Fibroblast of the aortic adventitia (primary cell): ENCODE data around the gene RAB24. TPM values are rescaled to one million over a fixed set of nuclear protein-coding genes. Genes with fewer than 3 reads are reported as not detected.
"Not testable (repeated sequence)": the region's sequence is repeated elsewhere in the genome, so short reads cannot be mapped to it uniquely, and the experiment has no call there.

Experiments
- DNase-seq: peaks from one replicate; pipeline ENCODE4 v3.0.0-alpha.2; 2010; ENCODE audit warnings: low read depth
- H3K4me3 ChIP-seq: 2 replicates; pipeline ENCODE4 v1.5.1; 2011; ENCODE audit warnings: low read depth, mild to moderate bottlenecking, control low read depth, low read length, moderate library complexity
- total RNA-seq: library from RNA; depleted of rRNA; stranded (reverse); fragments of >200 nt; gene quantifications from 2 replicates; pipeline ENCODE4 v1.2.3, GENCODE V29; 2012; ENCODE audit warnings: low replicate concordance
- TF ChIP-seq, protein P1 (sequence below): IDR thresholded peaks from 2 replicates; pipeline ENCODE4 v1.5.1; 2011; ENCODE audit warnings: mild to moderate bottlenecking, low read length, control low read depth, inconsistent platforms; ENCODE audit not compliant: insufficient read depth

The RAB24 gene
- total RNA-seq, 1 donor = 11.6 TPM

DNA sequence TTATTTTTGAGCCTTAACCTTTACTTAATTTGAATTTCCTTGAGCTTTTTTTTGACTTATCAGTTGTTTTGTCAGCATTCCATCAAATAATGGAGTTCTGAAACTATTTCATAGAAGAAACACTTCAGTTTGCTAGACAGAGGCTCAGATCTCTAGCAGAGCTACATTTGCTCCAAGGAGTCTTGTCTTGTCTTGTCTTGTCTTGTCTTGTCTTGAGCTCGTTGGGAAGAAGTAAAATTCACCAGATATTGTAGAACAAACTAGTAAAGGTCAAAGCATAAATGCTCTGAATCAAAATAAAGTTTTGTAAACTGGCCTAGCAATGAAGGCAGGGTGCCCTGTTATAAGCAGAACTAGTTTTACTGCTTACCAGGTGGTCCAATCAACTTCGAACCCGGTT is 33.5 kb downstream of the RAB24 start:
- TF ChIP-seq, protein P1, sequence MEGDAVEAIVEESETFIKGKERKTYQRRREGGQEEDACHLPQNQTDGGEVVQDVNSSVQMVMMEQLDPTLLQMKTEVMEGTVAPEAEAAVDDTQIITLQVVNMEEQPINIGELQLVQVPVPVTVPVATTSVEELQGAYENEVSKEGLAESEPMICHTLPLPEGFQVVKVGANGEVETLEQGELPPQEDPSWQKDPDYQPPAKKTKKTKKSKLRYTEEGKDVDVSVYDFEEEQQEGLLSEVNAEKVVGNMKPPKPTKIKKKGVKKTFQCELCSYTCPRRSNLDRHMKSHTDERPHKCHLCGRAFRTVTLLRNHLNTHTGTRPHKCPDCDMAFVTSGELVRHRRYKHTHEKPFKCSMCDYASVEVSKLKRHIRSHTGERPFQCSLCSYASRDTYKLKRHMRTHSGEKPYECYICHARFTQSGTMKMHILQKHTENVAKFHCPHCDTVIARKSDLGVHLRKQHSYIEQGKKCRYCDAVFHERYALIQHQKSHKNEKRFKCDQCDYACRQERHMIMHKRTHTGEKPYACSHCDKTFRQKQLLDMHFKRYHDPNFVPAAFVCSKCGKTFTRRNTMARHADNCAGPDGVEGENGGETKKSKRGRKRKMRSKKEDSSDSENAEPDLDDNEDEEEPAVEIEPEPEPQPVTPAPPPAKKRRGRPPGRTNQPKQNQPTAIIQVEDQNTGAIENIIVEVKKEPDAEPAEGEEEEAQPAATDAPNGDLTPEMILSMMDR = no peak
- no peak for DNase-seq
- no peak overlapping the region for H3K4me3 ChIP-seq

DNA sequence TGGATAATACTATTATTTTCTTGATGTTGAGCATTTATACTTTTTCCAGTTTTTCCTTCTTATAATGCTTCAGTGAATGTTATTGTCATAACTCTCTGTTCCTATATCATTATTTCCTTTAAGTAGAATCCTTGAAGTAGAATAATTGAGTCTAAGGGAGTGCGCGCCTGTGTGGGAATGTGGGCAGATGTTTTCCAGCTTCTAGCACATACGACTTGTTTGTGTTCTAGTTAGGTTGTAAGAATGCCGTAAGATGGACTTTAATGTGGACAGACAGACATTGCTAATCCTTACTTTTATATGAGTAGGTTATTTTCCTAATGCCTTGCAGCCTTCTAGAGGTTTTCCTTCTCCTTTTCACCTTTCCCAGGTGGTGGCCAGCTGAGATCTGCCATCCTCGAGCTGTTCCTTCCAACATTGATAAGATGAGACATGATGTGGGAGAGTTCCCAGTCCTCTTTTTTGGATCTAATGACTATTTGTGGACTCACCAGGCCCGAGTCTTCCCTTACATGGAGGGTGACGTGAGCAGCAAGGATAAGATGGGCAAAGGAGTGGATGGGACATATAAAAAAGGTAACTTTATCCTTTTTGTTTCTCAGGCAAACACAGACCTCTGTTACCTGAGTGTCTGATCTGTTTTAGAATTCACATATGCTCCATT is 34.2 kb downstream of the RAB24 start:
- H3K4me3 ChIP-seq = no peak overlapping the region
- DNase-seq = no peak
- TF ChIP-seq, protein P1 = no peak

DNA sequence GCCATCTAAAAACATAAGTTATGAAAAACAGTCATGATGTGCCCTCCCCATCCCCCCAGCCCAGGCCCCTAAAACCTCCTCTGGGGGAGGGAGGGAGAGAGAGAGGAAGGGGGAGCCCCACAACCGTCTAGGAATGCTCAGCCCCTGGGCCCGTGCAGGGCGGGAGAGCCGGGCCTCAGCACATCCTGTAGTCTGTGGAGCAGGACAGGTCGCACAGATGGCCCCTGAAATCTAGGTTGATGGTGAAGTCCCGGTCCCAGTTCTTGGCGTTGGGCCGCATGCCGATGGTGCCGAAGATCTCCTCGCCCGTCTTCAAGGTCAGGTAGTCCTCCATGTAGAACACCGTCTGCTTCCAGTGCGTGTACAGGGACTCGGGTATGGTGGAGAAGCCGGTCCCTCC is 38.1 kb downstream of the RAB24 start:
- no peak overlapping the region for H3K4me3 ChIP-seq
- TF ChIP-seq, protein P1 = no peak
- DNase-seq = no peak

DNA sequence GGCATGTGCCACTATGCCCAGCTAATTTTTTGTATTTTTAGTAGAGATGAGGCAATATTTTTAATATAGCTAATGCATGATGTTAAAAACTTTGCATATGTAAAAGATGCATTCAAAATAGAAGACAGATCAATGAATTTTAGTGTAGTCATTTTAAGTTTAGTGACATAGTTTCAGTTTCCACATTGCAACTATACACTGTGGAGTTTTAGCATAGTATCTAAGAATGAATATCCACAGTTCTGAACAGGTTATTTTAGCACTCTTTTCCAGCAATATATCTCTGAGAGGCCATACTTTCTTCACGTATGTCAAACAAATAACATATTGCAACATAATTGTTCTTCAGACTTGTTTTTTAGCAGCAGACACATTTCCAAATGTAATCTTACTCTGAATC is 39.3 kb downstream of the RAB24 start:
- DNase-seq = no peak
- TF ChIP-seq, protein P1 = no peak
- no peak overlapping the region for H3K4me3 ChIP-seq

DNA sequence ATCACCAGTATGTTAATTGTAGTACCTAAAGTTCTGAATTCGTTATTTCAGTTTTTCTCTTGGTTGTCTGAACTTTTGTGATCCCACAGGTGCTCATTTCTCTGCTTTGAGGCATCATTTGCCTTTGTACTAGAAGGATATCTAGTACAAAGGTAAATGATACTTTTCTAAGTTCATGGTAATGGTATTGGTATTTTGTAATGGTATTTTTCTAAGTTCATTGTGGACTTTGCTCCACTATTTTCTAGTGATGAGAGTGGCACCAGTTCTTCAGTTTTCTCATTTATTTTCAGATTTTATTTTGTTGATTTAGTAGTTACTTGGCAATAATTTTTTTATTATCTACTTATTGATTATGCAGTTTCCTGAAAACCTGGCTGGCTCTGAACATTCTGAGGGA is 42.0 kb downstream of the RAB24 start:
- no peak overlapping the region for H3K4me3 ChIP-seq
- TF ChIP-seq, protein P1 = no peak
- no peak for DNase-seq

DNA sequence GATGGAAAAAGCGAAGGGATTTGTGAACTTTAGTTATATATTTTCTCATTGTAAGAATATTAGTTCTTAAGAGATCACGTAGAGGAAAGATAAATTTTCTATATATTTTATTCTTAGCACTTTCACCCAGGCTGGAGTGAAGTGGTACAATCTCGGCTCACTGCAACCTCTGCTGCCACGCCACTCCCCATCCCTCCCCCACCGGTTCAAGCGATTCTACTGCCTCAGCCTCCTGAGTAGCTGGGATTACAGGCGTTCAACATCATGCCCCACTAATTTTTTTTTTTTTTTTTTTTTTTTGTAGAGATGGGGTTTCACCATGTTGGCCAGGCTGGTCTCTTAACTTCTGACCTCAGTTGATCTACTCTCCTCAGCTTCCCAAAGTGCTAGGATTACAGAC is 42.6 kb downstream of the RAB24 start:
- DNase-seq = no peak
- no peak overlapping the region for H3K4me3 ChIP-seq
- TF ChIP-seq, protein P1 = no peak

DNA sequence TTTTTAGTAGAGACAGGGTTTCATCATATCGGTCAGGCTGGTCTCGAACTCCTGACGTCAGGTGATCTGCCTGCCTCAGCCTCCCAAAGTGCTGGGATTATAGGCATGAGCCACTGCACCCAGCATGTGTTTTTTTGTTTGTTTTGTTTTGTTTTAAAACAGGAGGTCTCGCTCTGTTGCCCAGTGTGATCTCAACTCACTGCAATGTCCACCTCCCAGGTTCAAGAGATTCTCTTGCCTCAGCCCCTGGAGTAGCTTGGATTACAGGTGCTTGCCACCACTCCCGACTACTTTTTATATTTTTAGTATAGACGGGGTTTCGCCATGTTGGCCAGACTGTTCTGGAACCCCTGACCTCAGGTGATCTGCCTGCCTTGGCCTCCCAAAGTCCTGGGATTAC is 44.8 kb downstream of the RAB24 start:
- not testable (repeated sequence) for H3K4me3 ChIP-seq, DNase-seq
